Lower lobe of right lung (tissue), 2 donors: ENCODE measurements around the gene GDF15. TPM values are rescaled to one million over a fixed set of nuclear protein-coding genes. Genes with fewer than 3 reads are reported as not detected.

Source experiments
- ATAC-seq, 2 donors: fragments of 200-7000 bp; cut with Tn5 transposase; one replicate each; pipeline ENCODE4 v1.9.1; 2020 to 2022; ENCODE audit warnings: mild to moderate bottlenecking in 2 of 2, moderate library complexity in 2 of 2
- DNase-seq: peaks from one replicate; pipeline ENCODE4 v3.0.0-alpha.2; 2020
- H3K27ac ChIP-seq: fragments of 200-600 bp; one replicate; pipeline ENCODE4 v1.8.0; 2022
- H3K27me3 ChIP-seq: fragments of 200-600 bp; one replicate; pipeline ENCODE4 v1.8.0; 2022; ENCODE audit warnings: low read depth
- H3K36me3 ChIP-seq: fragments of 200-600 bp; one replicate; pipeline ENCODE4 v1.8.0; 2022; ENCODE audit warnings: mild to moderate bottlenecking
- H3K4me1 ChIP-seq: fragments of 200-600 bp; one replicate; pipeline ENCODE4 v1.8.0; 2022
- H3K4me3 ChIP-seq: fragments of 200-600 bp; one replicate; pipeline ENCODE4 v1.8.0; 2022; ENCODE audit warnings: mild to moderate bottlenecking
- H3K9me3 ChIP-seq: fragments of 200-600 bp; one replicate; pipeline ENCODE4 v1.8.0; 2022
- intact Hi-C: fragments of 100-400 bp; cut with DNase I; formaldehyde crosslinking; loops from one replicate; pipeline ENCODE4 v1.11.0; 2022
- total RNA-seq: library from RNA; stranded (reverse); fragmentation: NEBNext Ultra II Directional; extraction: Animal tissue kit (Norgen Biotek cat#: 25700); gene quantifications from one replicate; pipeline ENCODE4 v1.2.1, GENCODE V29; 2021
- TF ChIP-seq, protein P1 (sequence below): fragments of 200-600 bp; IDR thresholded peaks from one replicate; pipeline ENCODE4 v1.8.0; 2022; ENCODE audit warnings: antibody characterized with exemption, mild to moderate bottlenecking
- donor health status: DM: no; HTN: yes; CAD: no; lungs with severe emphysema.

Gene GDF15
- total RNA-seq, 1 donor from 2014 or later: 21.2 TPM

DNA sequence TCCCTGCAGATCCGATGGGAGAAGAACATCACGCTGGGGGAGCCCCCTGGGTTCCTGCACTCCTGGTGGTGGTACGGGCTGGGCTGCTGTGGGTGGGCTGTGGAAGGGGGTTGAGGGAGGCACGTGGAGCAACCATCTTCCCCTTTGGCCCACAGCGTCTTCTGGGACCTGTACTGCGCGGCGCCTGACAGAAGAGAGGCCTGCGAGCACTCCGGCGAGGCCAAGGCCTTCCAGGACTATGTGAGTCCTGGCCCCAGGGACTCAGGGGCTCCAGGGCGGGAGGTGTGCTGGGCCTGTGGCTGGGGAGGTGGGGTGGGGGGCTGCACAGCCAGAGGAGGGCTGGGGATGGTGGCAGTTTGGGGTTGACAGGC lies 41.8 kb downstream of the GDF15 start:
- Histone ChIP-seq H3K27ac (no peak overlapping the region), H3K36me3 (peaks cover 6% of the 10 kb centered on the region), H3K4me1 (peaks cover 51% of the 10 kb centered on the region), H3K27me3 (no peaks in the 10 kb centered on the region), H3K4me3 (no peak overlapping the region), H3K9me3 (no peaks in the 10 kb centered on the region)
- no peak for ATAC-seq
- no peak for DNase-seq
- intact Hi-C loops: no loop called here
- TF ChIP-seq, protein P1, sequence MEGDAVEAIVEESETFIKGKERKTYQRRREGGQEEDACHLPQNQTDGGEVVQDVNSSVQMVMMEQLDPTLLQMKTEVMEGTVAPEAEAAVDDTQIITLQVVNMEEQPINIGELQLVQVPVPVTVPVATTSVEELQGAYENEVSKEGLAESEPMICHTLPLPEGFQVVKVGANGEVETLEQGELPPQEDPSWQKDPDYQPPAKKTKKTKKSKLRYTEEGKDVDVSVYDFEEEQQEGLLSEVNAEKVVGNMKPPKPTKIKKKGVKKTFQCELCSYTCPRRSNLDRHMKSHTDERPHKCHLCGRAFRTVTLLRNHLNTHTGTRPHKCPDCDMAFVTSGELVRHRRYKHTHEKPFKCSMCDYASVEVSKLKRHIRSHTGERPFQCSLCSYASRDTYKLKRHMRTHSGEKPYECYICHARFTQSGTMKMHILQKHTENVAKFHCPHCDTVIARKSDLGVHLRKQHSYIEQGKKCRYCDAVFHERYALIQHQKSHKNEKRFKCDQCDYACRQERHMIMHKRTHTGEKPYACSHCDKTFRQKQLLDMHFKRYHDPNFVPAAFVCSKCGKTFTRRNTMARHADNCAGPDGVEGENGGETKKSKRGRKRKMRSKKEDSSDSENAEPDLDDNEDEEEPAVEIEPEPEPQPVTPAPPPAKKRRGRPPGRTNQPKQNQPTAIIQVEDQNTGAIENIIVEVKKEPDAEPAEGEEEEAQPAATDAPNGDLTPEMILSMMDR: no peak

DNA sequence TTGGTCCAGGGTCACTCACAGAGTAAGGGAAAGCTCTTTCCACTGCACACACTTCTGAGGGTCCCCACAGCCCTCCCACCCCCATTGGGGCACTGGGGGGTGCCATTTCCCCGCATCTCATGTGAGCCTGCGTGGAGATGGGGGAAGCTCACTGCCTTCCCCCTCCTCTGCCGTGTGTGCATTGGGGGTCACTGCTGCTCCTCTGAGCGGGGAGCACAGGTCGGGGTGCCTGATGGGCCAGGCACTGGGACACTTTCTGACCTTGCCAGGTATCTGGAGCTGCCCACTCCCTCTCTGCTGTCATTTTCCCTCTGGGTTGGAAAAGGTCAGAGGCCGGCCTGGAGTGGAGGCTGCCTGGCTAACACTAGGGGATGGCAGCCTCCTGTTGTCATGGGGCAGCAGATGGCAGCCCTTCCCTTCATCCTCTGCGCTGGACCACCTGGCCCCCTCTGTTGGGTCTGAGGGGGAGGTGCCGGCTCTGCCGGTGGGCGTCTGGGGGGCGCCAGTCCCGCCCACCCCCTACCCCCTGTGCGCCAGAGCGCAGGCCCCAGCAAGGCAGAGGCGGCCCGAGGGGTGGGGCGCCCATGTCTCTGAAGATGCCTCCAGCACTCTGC lies 42.3 kb downstream of the GDF15 start:
- Histone ChIP-seq H3K4me1 (peaks cover 51% of the 10 kb centered on the region), H3K27me3 (no peaks in the 10 kb centered on the region), H3K9me3 (no peaks in the 10 kb centered on the region), H3K27ac (peak overlapping the region; percentile 68), H3K4me3 (no peak overlapping the region), H3K36me3 (peaks cover 6% of the 10 kb centered on the region)
- DNase-seq (no peak), ATAC-seq (no peak)
- TF ChIP-seq, protein P1: no peak
- intact Hi-C loops: no loop called here

DNA sequence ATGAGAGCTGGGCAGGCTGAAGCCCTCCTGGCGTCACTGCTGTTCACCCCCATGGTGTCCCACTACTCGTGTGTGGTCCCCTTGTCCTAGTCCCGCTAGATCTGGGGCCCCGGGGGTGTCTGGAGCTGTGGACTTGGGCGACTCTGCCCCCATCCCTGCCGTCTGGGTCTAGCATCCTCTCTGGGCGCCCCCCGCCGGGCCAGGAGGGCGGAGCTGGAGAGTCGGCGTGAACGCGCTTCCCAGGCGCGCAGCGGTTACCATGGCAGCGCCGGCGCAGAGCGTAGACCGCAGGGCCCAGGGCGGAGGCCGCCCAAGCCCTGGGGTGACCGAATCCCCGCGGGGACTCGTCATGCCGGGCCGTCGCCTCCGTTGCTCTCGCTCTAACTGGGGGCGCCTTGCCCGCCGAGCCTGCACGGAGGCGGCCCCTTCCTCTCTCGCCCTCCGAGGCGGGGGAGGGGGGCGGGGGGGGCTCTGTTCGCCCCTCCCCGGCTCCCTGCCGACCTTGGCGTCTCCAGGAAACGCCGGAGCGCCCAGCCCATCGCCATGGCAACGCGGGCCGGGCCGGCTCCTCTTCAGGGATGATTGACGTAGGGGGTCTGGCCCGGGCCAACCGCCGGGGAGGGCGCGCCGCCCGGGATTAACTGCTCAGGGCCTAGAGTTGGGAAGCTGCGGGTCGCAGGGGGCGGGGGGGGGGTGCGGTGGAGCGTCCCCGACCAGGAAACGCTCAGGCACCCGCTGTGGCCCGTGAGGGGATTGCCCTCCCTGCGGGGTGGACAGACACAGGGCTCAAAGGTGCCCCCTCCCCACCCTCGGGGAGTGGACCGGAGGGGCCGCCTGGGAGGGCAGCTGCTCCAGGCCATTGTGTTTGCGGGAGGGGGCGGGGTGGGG lies 43.1 kb downstream of the GDF15 start:
- ATAC-seq (peak; percentile 76 to 79), DNase-seq (peak; percentile 86)
- Histone ChIP-seq H3K4me3 (peak overlapping the region; percentile 50), H3K27ac (peak overlapping the region; percentile 68), H3K27me3 (no peaks in the 10 kb centered on the region), H3K4me1 (peaks cover 47% of the 10 kb centered on the region), H3K36me3 (peaks cover 6% of the 10 kb centered on the region), H3K9me3 (no peaks in the 10 kb centered on the region)
- intact Hi-C loops: no loop called here
- TF ChIP-seq, protein P1: no peak

DNA sequence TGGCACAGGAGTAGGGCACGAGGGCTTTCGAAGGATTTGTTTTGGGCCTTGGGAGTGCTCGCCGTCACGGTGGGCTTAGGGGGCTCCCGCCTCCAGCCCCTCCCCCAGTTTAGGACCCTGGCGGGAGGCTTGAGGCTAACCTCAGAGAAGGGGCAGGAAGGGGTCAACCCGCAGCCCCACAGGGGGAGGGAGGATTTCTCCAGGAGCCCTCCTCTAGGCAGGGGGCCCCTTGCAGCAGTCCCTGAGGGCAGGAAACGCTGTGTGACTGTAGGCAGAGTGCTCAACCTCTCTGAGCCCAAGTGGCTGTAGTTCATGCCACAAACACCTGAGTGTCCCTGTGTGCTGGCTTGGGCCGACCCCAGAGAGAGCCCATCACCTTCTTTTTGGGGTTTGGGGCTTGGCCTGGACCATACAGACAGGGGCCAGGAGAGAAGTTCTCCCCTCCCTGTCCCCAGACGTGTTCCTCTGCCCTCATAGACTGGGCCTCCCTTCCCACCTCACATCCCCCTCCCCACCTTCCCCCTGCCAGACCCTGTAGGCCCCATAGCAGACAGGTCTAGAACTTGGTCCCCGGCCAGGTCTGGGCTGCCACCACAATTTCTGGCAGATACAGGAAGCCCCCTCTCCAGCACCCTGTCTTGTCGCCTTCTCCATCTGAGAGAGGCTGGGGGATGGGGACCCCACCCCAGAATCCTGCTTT lies 43.9 kb downstream of the GDF15 start:
- H3K27me3 ChIP-seq: no peaks in the 10 kb centered on the region
- H3K9me3 ChIP-seq: no peaks in the 10 kb centered on the region
- peak overlapping the region; percentile 50 for H3K4me3 ChIP-seq
- H3K27ac ChIP-seq: peak overlapping the region; percentile 68
- DNase-seq: no peak
- ATAC-seq: no peak
- intact Hi-C loops: no loop called here
- peaks cover 51% of the 10 kb centered on the region for H3K4me1 ChIP-seq
- TF ChIP-seq, protein P1: no peak
- peaks cover 6% of the 10 kb centered on the region for H3K36me3 ChIP-seq

DNA sequence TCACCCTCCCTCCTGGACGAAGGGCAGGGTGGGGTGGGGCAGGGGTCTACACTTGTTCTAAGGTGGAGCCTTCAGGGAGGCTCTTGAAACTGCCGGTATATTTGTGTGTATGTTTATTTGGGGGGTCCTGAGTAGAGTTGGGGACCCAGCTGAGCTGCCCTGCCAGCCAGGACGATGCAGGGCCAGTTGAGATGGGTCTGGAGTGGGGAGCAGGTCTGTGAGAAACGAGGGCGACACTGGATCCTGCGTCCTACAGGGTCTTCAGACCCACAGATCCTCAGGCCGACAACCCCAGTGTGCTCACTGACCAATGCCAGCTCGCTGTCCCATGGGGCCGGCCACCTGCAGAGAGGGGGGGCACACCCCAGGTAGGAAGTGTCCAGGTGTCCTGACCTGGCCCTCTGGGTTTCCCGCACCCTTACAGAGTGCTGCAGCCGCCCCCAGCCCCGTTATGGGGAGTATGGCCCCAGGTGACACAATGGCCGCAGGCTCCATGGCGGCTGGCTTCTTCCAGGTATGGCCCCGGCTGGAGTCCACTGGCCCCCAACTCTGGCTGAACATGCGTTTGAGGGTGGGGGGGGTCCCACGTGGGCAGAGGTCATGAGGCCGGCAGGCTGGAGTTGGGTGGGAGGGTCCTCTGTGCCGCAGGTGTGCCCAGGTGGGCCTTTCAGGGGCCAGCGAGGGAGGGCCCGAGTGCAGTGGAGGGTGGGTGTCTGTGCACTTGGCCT lies 44.6 kb downstream of the GDF15 start:
- H3K27ac ChIP-seq: no peak overlapping the region
- H3K9me3 ChIP-seq: no peaks in the 10 kb centered on the region
- intact Hi-C loops: no loop called here
- TF ChIP-seq, protein P1: no peak
- peaks cover 13% of the 10 kb centered on the region for H3K36me3 ChIP-seq
- H3K4me1 ChIP-seq: peaks cover 44% of the 10 kb centered on the region
- H3K27me3 ChIP-seq: no peaks in the 10 kb centered on the region
- no peak for DNase-seq
- ATAC-seq: no peak
- no peak overlapping the region for H3K4me3 ChIP-seq
